IMR-90 (cell line): Measurements from ENCODE around the gene CFAP90. TPM values are rescaled to one million over a fixed set of nuclear protein-coding genes. Genes with fewer than 3 reads are reported as not detected.

Experiments
- ATAC-seq: fragments of 200-7000 bp; cut with Tn5 transposase; 2 replicates; pipeline ENCODE4 v1.9.1; 2020; ENCODE audit warnings: low read depth, mild to moderate bottlenecking, moderate library complexity
- BruUV-seq: library from RNA; stranded (reverse); fragments of 400-500 nt; replicated peaks from 2 replicates; lab custom pipeline; 2021; lab: Mats Ljungman, UMichigan
- CTCF ChIA-PET: fragments of 300-600 bp; formaldehyde crosslinking; extraction: SDS; loops from one replicate; lab custom pipeline; 2021; ENCODE audit warnings: antibody characterized with exemption; lab: Yijun Ruan, JAX
- POLR2A ChIA-PET: fragments of 300-600 bp; sonication (Branson Sonifier 250); formaldehyde crosslinking; loops from one replicate; lab custom pipeline; 2022; ENCODE audit warnings: antibody characterized with exemption; ENCODE audit not compliant: unreplicated experiment; lab: Charles Lee
- DNase-seq: peaks from one replicate; pipeline ENCODE4 v3.0.0; 2013
- H2AFZ ChIP-seq: replicated peaks from 2 replicates; pipeline ENCODE3; 2013; ENCODE audit warnings: low read length, mild to moderate bottlenecking; ENCODE audit not compliant: poor library complexity
- H2AK5ac ChIP-seq: 2 replicates; pipeline ENCODE4 v1.6.1; 2013; ENCODE audit warnings: low read depth, low read length, inconsistent platforms
- H2AK9ac ChIP-seq: replicated peaks from 2 replicates; pipeline ENCODE3; 2013; ENCODE audit warnings: mild to moderate bottlenecking, low read depth, low read length, moderate library complexity; ENCODE audit not compliant: poor library complexity
- H2BK120ac ChIP-seq: 2 replicates; pipeline ENCODE4 v1.6.1; 2013; ENCODE audit warnings: low read depth, low read length, inconsistent platforms
- H2BK15ac ChIP-seq: 3 replicates; pipeline ENCODE4 v1.6.1; 2013; ENCODE audit warnings: low read depth, low read length, inconsistent platforms
- H2BK20ac ChIP-seq: 2 replicates; pipeline ENCODE4 v1.6.1; 2013; ENCODE audit warnings: low read depth, mild to moderate bottlenecking, inconsistent platforms, low read length, moderate library complexity
- H2BK5ac ChIP-seq: 2 replicates; pipeline ENCODE4 v1.6.1; 2013; ENCODE audit warnings: mild to moderate bottlenecking, low read depth, low read length, inconsistent platforms; ENCODE audit not compliant: poor library complexity, severe bottlenecking
- H3K14ac ChIP-seq: replicated peaks from 2 replicates; pipeline ENCODE4 v1.6.1; 2013; ENCODE audit warnings: low read depth, low read length, inconsistent platforms
- H3K18ac ChIP-seq: 2 replicates; pipeline ENCODE4 v1.6.1; 2013; ENCODE audit warnings: low read depth, low read length, control low read depth
- H3K23ac ChIP-seq: 2 replicates; pipeline ENCODE4 v1.6.1; 2013; ENCODE audit warnings: low read depth, low read length, inconsistent platforms
- H3K27ac ChIP-seq: 2 replicates; pipeline ENCODE4 v1.5.1; 2013; ENCODE audit warnings: mild to moderate bottlenecking, control low read depth, low read length; ENCODE audit not compliant: insufficient read depth
- H3K27me3 ChIP-seq: 2 replicates; pipeline ENCODE4 v1.6.1; 2013; ENCODE audit warnings: low read length; ENCODE audit not compliant: control insufficient read depth, insufficient read depth
- H3K36me3 ChIP-seq: 2 replicates; pipeline ENCODE4 v1.6.1; 2013; ENCODE audit warnings: low read length, mixed read lengths; ENCODE audit not compliant: control insufficient read depth, insufficient read depth
- H3K4ac ChIP-seq: 2 replicates; pipeline ENCODE4 v1.6.1; 2013; ENCODE audit warnings: low read depth, low read length, inconsistent platforms
- H3K4me1 ChIP-seq: 2 replicates; pipeline ENCODE4 v1.6.1; 2013; ENCODE audit warnings: low read length, mixed read lengths; ENCODE audit not compliant: control insufficient read depth, insufficient read depth
- H3K4me2 ChIP-seq: 2 replicates; pipeline ENCODE4 v1.6.1; 2013; ENCODE audit warnings: low read depth, mild to moderate bottlenecking, control low read depth, low read length, moderate library complexity
- H3K4me3 ChIP-seq: 2 replicates; pipeline ENCODE4 v1.5.1; 2013; ENCODE audit warnings: low read depth, mild to moderate bottlenecking, control low read depth, low read length, moderate library complexity; ENCODE audit not compliant: insufficient read depth
- H3K56ac ChIP-seq: 2 replicates; pipeline ENCODE4 v1.6.1; 2013; ENCODE audit warnings: low read length, inconsistent platforms; ENCODE audit not compliant: insufficient read depth; ENCODE audit errors: extremely low read depth
- H3K79me1 ChIP-seq, 2 experiments: 2 replicates each; pipeline ENCODE4 v1.6.1; 2013; ENCODE audit warnings: low read length in 2 of 2, inconsistent platforms in 1 of 2, low read depth in 1 of 2
- H3K9ac ChIP-seq: 2 replicates; pipeline ENCODE4 v1.6.1; 2013; ENCODE audit warnings: low read depth, low read length, control low read depth
- H3K9me1 ChIP-seq: 2 replicates; pipeline ENCODE4 v1.6.1; 2013; ENCODE audit warnings: low read length, inconsistent platforms; ENCODE audit not compliant: insufficient read depth
- H3K9me3 ChIP-seq: 2 replicates; pipeline ENCODE4 v1.6.1; 2013; ENCODE audit warnings: low read length; ENCODE audit not compliant: control insufficient read depth, insufficient read depth
- H4K20me1 ChIP-seq: 2 replicates; pipeline ENCODE4 v1.6.1; 2013; ENCODE audit warnings: low read length, inconsistent platforms; ENCODE audit not compliant: insufficient read depth
- H4K5ac ChIP-seq: 2 replicates; pipeline ENCODE4 v1.6.1; 2013; ENCODE audit warnings: mild to moderate bottlenecking, low read depth, low read length, control low read depth
- H4K8ac ChIP-seq, 2 experiments: 2 replicates each; pipeline ENCODE4 v1.6.1; 2013; ENCODE audit warnings: low read depth in 2 of 2, low read length in 2 of 2, control low read depth in 1 of 2, inconsistent platforms in 1 of 2
- H4K91ac ChIP-seq: 2 replicates; pipeline ENCODE4 v1.6.1; 2013; ENCODE audit warnings: low read depth, low read length, inconsistent platforms; ENCODE audit not compliant: insufficient read depth
- BHLHE40 ChIP-seq: fragments of 150-350 bp; IDR thresholded peaks from 2 replicates; pipeline ENCODE4 v1.6.1; 2016; ENCODE audit warnings: mild to moderate bottlenecking, low read depth, low read length
- CEBPB ChIP-seq: IDR thresholded peaks from 2 replicates; pipeline ENCODE4 v1.6.1; 2012; ENCODE audit warnings: low read depth, low read length, improper control_type of control experiment
- CHD1 ChIP-seq: IDR thresholded peaks from 2 replicates; pipeline ENCODE4 v1.6.1; 2012; ENCODE audit warnings: low read depth, low read length, improper control_type of control experiment
- CTCF ChIP-seq: conservative IDR thresholded peaks from 2 replicates; pipeline ENCODE4 v1.5.1; 2012; ENCODE audit warnings: mild to moderate bottlenecking, low read depth, low read length, improper control_type of control experiment
- ELK1 ChIP-seq: fragments of 150-350 bp; IDR thresholded peaks from 2 replicates; pipeline ENCODE4 v1.6.1; 2016; ENCODE audit warnings: low read depth, mild to moderate bottlenecking, low read length, moderate library complexity, borderline replicate concordance
- FOS ChIP-seq: fragments of 150-350 bp; IDR thresholded peaks from 2 replicates; pipeline ENCODE4 v1.6.1; 2016; ENCODE audit warnings: low read depth, low read length
- MAFK ChIP-seq: IDR thresholded peaks from 2 replicates; pipeline ENCODE4 v1.6.1; 2012; ENCODE audit warnings: low read depth, low read length, improper control_type of control experiment
- MAZ ChIP-seq: IDR thresholded peaks from 2 replicates; pipeline ENCODE4 v1.6.1; 2012; ENCODE audit warnings: low read depth, mild to moderate bottlenecking, low read length, improper control_type of control experiment, moderate library complexity, borderline replicate concordance
- MXI1 ChIP-seq: IDR thresholded peaks from 2 replicates; pipeline ENCODE4 v1.6.1; 2012; ENCODE audit warnings: low read depth, mild to moderate bottlenecking, low read length, moderate library complexity, borderline replicate concordance
- NFE2L2 ChIP-seq: fragments of 150-350 bp; IDR thresholded peaks from 2 replicates; pipeline ENCODE4 v1.6.1; 2016; ENCODE audit warnings: low read depth, mild to moderate bottlenecking, low read length
- POLR2A ChIP-seq: IDR thresholded peaks from 2 replicates; pipeline ENCODE4 v1.6.1; 2012; ENCODE audit warnings: mild to moderate bottlenecking, low read depth, low read length
- RAD21 ChIP-seq: IDR thresholded peaks from 2 replicates; pipeline ENCODE4 v1.6.1; 2012; ENCODE audit warnings: low read length, improper control_type of control experiment
- RCOR1 ChIP-seq: IDR thresholded peaks from 2 replicates; pipeline ENCODE4 v1.6.1; 2012; ENCODE audit warnings: mild to moderate bottlenecking, low read length, improper control_type of control experiment; ENCODE audit not compliant: insufficient replicate concordance
- RFX5 ChIP-seq: IDR thresholded peaks from 2 replicates; pipeline ENCODE4 v1.8.0; 2012; ENCODE audit warnings: low read depth, mild to moderate bottlenecking, low read length, moderate library complexity
- SMC3 ChIP-seq: fragments of 150-350 bp; IDR thresholded peaks from 2 replicates; pipeline ENCODE4 v1.6.1; 2016; ENCODE audit warnings: low read depth, mild to moderate bottlenecking, antibody characterized with exemption, low read length, moderate library complexity
- USF2 ChIP-seq: fragments of 150-350 bp; IDR thresholded peaks from 2 replicates; pipeline ENCODE4 v1.6.1; 2017; ENCODE audit warnings: mild to moderate bottlenecking, antibody characterized with exemption, low read length, low read depth
- WGBS, 2 experiments: methylation state at CpG; one replicate each; pipeline versions ENCODE4 v1.1.5 to v1.1.7; 2013; ENCODE audit warnings: missing lambda C conversion rate in 2 of 2; ENCODE audit not compliant: insufficient read length in 1 of 2; ENCODE audit errors: extremely low coverage in 2 of 2; 5-methylcytosine and 5-hydroxymethylcytosine counted together
- dilution Hi-C: fragments of 300-500 bp; cut with HindIII; formaldehyde crosslinking; loops from one replicate; pipeline ENCODE4 v1.14.3; 2018; ENCODE audit warnings: low sequenced_read_pairs; ENCODE audit not compliant: unreplicated experiment
- in situ Hi-C: fragments of 300-500 bp; cut with MboI; formaldehyde crosslinking; loops from 3 replicates; pipeline ENCODE4 v1.14.3; 2019; ENCODE audit warnings: low sequenced_read_pairs, inconsistent platforms, mixed read lengths
- intact Hi-C: fragments of 100-400 bp; cut with micrococcal nuclease; formaldehyde crosslinking; loops from 2 replicates; pipeline ENCODE4 v1.10.0; 2022
- polyA plus RNA-seq, 3 experiments: library from polyadenylated mRNA; depleted of rRNA; stranded (reverse); fragments of >200 nt; gene quantifications; 2 replicates each; pipeline ENCODE4 v1.2.3, GENCODE V29; 2012; ENCODE audit warnings: low replicate concordance in 1 of 3
- total RNA-seq: library from RNA; depleted of rRNA; stranded (reverse); fragments of >200 nt; gene quantifications from 2 replicates; pipeline ENCODE4 v1.2.3, GENCODE V29; 2012

The CFAP90 gene
- total and polyA plus RNA-seq, 2 of the 4 experiments (the other 2 are of a cell fraction): 0.09 TPM; not detected in 1

GRCh38 chr5:7851617-7852289, 820 bp upstream of the CFAP90 start:
- WGBS, 2 experiments: 64% methylated on average over 2 of the region's 8 CpGs; no CpG with 5 or more reads in 1 of the 2 experiments
- no peak for TF ChIP-seq RAD21
- TF ChIP-seq POLR2A: no peak
- no peak for TF ChIP-seq ELK1
- TF ChIP-seq NFE2L2: no peak
- no peak for TF ChIP-seq BHLHE40
- no peak for TF ChIP-seq CTCF
- no peak for TF ChIP-seq RFX5
- TF ChIP-seq USF2: no peak
- no peak for TF ChIP-seq CEBPB
- no peak for TF ChIP-seq CHD1
- TF ChIP-seq MXI1: no peak
- TF ChIP-seq RCOR1: no peak
- TF ChIP-seq SMC3: no peak
- TF ChIP-seq MAFK: no peak
- no peak for TF ChIP-seq MAZ
- TF ChIP-seq FOS: no peak
- in situ Hi-C loops: no loop called here

More at GRCh38 chr5:7851617-7852289, 820 bp upstream of the CFAP90 start:
- ATAC-seq: no peak
- Histone ChIP-seq H3K27me3 (peaks cover 27% of the 10 kb centered on the region), H2AK5ac (no peak overlapping the region), H3K36me3 (no peaks in the 10 kb centered on the region), H2BK20ac (no peak overlapping the region), H2BK120ac (no peak overlapping the region), H4K5ac (no peak overlapping the region), H2AFZ (peak overlapping the region; percentile 23), H3K4me3 (no peak overlapping the region), H3K27ac (no peak overlapping the region), H2BK15ac (no peak overlapping the region), H3K4ac (no peak overlapping the region), H3K23ac (no peak overlapping the region), H3K79me1 (no peaks in the 10 kb centered on the region), H3K18ac (no peak overlapping the region), H3K56ac (no peak overlapping the region), H4K20me1 (no peaks in the 10 kb centered on the region), H2AK9ac (peak overlapping the region; percentile 37), H3K14ac (no peak overlapping the region), H3K9me1 (no peaks in the 10 kb centered on the region), H4K91ac (no peak overlapping the region), H3K4me2 (no peak overlapping the region), H3K9ac (no peak overlapping the region), H3K4me1 (no peaks in the 10 kb centered on the region), H2BK5ac (no peak overlapping the region), H4K8ac (no peak overlapping the region), H3K9me3 (peaks cover 2% of the 10 kb centered on the region; the same call in 1 of the 2 replicates)
- dilution Hi-C loops (no loop called here), intact Hi-C loops (no loop called here)
- DNase-seq: no peak
- ChIA-PET CTCF (no interaction called here), POLR2A (no interaction called here)
- BruUV-seq: no TSS peak
